BJ (cell line): ENCODE data around the gene FAM25C. TPM values are rescaled to one million over a fixed set of nuclear protein-coding genes. Genes with fewer than 3 reads are reported as not detected.
"Not testable (repeated sequence)": the region's sequence is repeated elsewhere in the genome, so short reads cannot be mapped to it uniquely, and the experiment has no call there.

ENCODE experiments used
- CTCF ChIA-PET: fragments of 350-600 bp; formaldehyde crosslinking; extraction: SDS; loops from one replicate; lab custom pipeline; 2021; ENCODE audit warnings: antibody characterized with exemption, inconsistent platforms; lab: Yijun Ruan, JAX
- POLR2A ChIA-PET: fragments of 300-600 bp; sonication (Branson Sonifier 250); formaldehyde crosslinking; extraction: SDS; loops from one replicate; lab custom pipeline; 2021; ENCODE audit warnings: antibody characterized with exemption; lab: Charles Lee
- DNase-seq: peaks from one replicate; pipeline ENCODE4 v3.0.0-alpha.2; 2011; ENCODE audit warnings: low read depth
- H3K27me3 ChIP-seq: 2 replicates; pipeline ENCODE4 v1.6.0; 2011; ENCODE audit warnings: low read length; ENCODE audit not compliant: control insufficient read depth, insufficient read depth
- H3K36me3 ChIP-seq: 2 replicates; pipeline ENCODE4 v1.5.1; 2011; ENCODE audit warnings: low read length; ENCODE audit not compliant: control insufficient read depth, insufficient read depth
- H3K4me3 ChIP-seq: 2 replicates; pipeline ENCODE4 v1.5.1; 2011; ENCODE audit warnings: low read depth, mild to moderate bottlenecking, control low read depth, low read length
- CTCF ChIP-seq: IDR thresholded peaks from 2 replicates; pipeline ENCODE4 v1.5.1; 2011; ENCODE audit warnings: low read depth, mild to moderate bottlenecking, control low read depth, inconsistent platforms, low read length, moderate library complexity; ENCODE audit not compliant: insufficient read depth
- polyA plus RNA-seq: library from polyadenylated mRNA; depleted of rRNA; stranded (reverse); fragments of >200 nt; gene quantifications from 2 replicates; pipeline ENCODE4 v1.2.3, GENCODE V29; 2011

Gene FAM25C
- polyA plus RNA-seq, 1 experiment: not detected

DNA sequence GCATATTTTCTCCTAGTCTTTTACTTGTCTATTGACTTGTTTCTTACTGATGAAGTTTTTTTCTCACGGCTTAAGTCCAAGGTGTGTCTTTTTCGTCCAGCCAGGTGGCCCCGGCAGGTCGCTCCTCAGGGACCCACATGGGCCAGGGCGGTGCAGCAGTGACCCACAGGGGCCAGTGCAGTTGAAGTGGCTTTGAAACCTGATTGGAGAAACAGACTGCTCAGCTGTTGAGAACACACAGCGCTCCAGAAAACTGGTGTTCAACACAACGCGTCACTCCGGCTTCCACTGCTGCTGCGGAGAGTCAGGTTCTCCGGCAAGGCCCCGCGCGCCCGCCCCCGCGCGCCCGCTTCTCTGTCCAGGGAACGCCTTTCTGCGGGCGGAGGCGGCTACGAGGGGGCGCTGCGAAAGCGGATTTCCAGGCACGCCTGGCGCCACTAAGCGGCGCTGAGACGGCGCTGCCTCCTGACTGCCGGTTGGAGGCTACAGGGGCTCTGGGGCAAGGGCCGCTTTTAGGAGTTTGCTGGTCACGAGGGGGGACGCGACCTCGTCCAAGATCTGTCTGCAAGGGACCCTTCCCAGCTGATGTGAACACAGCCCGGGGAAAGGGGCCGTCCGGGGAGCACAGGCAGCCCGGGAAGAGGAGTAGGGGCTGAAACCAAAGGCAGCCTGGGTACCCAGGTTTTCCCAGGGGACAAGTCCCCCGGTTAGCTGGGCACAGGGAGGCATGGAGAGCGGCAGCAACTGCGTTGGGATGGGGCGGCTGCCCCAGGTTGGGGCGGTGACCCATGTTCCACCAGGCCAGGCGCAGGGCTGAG is 13.0 kb downstream of the FAM25C start:
- DNase-seq, H3K36me3 ChIP-seq, H3K27me3 ChIP-seq, CTCF ChIA-PET, POLR2A ChIA-PET, H3K4me3 ChIP-seq: not testable (repeated sequence)
- 0 out of 2 replicates have a peak, but pooled peaks have one; percentile 10 for TF ChIP-seq CTCF

- POLR2A ChIA-PET, H3K4me3 ChIP-seq, CTCF ChIA-PET, H3K36me3 ChIP-seq, DNase-seq, H3K27me3 ChIP-seq: not testable (repeated sequence)
These were observed 24.2 kb downstream of the FAM25C start for GRCh38 chr10:47975409-47975808.

- H3K36me3 ChIP-seq, H3K27me3 ChIP-seq, DNase-seq, H3K4me3 ChIP-seq, CTCF ChIA-PET, POLR2A ChIA-PET: not testable (repeated sequence)
These were observed 26.5 kb downstream of the FAM25C start for GRCh38 chr10:47973131-47973530.

GRCh38 chr10:47972077-47972476 is 27.5 kb downstream of the FAM25C start:
- DNase-seq, CTCF ChIA-PET, H3K27me3 ChIP-seq, H3K36me3 ChIP-seq, H3K4me3 ChIP-seq, POLR2A ChIA-PET: not testable (repeated sequence)

GRCh38 chr10:47971598-47971997 is 28.0 kb downstream of the FAM25C start:
- POLR2A ChIA-PET, H3K36me3 ChIP-seq, H3K4me3 ChIP-seq, DNase-seq, CTCF ChIA-PET, H3K27me3 ChIP-seq: not testable (repeated sequence)

DNA sequence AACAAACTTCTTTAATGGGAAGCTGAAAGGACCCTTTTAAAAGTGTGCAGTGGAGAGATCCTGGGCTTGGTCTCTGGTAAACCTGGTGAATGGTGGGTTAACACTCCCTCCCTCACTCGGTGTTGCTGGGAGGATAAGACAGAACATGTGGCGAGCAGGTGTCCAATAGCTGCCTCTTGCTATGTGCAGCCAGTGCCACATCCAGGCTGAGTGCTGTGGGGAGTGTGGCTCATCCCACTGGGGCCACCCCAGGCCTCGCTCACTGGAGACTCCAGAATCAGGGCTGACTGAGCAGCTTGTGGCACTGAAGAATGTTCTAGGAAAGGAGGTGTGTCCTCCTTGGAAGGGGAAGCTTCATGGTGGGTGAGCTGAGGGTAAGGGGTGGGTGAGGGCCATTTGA is 29.5 kb downstream of the FAM25C start:
- H3K27me3 ChIP-seq, CTCF ChIA-PET, H3K36me3 ChIP-seq, H3K4me3 ChIP-seq, DNase-seq, POLR2A ChIA-PET: not testable (repeated sequence)

DNA sequence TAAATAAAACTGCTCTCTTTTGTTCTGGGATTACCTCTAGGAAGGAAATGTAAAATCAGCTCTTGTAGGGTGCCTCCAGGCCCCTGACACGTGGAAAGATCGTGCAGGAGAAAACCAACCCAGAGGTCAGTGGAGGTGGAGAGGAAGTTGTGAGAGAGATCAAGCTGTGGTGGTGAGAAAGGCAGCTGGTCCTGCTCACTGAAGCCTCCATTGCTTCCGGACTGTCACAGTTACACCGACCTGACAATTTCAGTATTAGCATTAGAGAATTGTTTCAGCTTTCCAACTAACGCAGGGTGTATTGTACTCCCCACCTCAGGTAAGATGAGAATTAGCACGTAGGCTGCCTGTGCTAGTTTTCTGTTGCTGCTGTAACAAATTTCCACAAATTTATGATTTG is 30.6 kb downstream of the FAM25C start:
- POLR2A ChIA-PET, H3K4me3 ChIP-seq, H3K27me3 ChIP-seq, H3K36me3 ChIP-seq, DNase-seq, CTCF ChIA-PET: not testable (repeated sequence)

GRCh38 chr10:47964280-47965063 is 35.1 kb downstream of the FAM25C start:
- H3K4me3 ChIP-seq, CTCF ChIA-PET, POLR2A ChIA-PET, H3K27me3 ChIP-seq, DNase-seq, H3K36me3 ChIP-seq: not testable (repeated sequence)

GRCh38 chr10:47962785-47963184 is 36.8 kb downstream of the FAM25C start:
- H3K4me3 ChIP-seq, H3K36me3 ChIP-seq, CTCF ChIA-PET, POLR2A ChIA-PET, DNase-seq, H3K27me3 ChIP-seq: not testable (repeated sequence)

DNA sequence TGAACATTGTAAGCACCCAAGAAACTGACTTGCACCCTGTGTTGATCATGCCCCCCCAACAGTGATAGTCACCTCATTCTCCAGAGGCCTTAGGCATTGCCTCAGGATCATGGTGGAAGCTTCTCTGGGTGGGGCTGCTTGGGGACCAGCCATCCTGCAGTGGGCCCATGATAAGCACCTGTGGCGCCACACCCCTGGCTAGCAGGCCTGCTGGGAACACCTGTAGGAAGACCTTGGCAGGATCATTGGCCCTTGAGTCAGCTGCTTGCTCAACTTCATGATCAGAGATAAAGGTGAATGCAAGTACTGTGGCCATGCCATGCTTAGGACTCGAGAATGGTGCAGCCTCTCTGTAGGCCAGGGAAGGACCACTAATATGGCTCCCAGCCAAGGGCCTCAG is 38.9 kb downstream of the FAM25C start:
- H3K4me3 ChIP-seq, DNase-seq, H3K36me3 ChIP-seq, CTCF ChIA-PET, POLR2A ChIA-PET, H3K27me3 ChIP-seq: not testable (repeated sequence)

DNA sequence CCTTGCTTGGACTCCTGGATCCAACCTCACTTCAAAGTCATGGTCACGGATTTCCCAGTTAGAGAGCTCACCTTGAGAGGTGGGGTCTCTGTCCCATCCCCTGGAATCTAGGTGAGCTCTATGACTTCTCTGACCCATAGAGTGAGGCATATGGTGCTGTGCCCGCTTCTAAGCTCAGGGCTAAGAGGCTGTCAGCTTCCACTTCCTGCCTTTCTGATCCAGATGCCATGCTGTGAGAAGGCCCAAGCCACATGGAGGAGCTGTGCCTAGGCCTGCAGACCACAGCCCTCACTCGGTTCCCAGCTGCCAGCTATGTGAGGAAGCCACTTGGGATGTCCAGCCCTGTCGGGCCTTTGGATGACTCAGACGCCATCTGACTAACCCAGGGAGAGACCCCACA is 39.9 kb downstream of the FAM25C start:
- CTCF ChIA-PET, POLR2A ChIA-PET, DNase-seq, H3K36me3 ChIP-seq, H3K27me3 ChIP-seq, H3K4me3 ChIP-seq: not testable (repeated sequence)

GRCh38 chr10:47957158-47957557 is 42.4 kb downstream of the FAM25C start:
- H3K4me3 ChIP-seq, POLR2A ChIA-PET, CTCF ChIA-PET, H3K27me3 ChIP-seq, DNase-seq, H3K36me3 ChIP-seq: not testable (repeated sequence)
